HG03159 (cell line): Measurements from ENCODE around the gene LYAR.
"Not testable (repeated sequence)": the region's sequence is repeated elsewhere in the genome, so short reads cannot be mapped to it uniquely, and the experiment has no call there.

Experiments
- ATAC-seq: cut with Tn5 transposase; IDR thresholded peaks from one replicate; pipeline ENCODE4 v1.9.1; 2021; ENCODE audit warnings: mild to moderate bottlenecking, moderate library complexity; ENCODE audit not compliant: unreplicated experiment

The LYAR gene

GRCh38 chr4:4267981-4268380 lies 22.0 kb downstream of the LYAR start:
- no peak for ATAC-seq

- ATAC-seq = no peak
Observed at GRCh38 chr4:4260185-4260751, 29.7 kb downstream of the LYAR start.

GRCh38 chr4:4259484-4260100 lies 30.4 kb downstream of the LYAR start:
- ATAC-seq = no peak

DNA sequence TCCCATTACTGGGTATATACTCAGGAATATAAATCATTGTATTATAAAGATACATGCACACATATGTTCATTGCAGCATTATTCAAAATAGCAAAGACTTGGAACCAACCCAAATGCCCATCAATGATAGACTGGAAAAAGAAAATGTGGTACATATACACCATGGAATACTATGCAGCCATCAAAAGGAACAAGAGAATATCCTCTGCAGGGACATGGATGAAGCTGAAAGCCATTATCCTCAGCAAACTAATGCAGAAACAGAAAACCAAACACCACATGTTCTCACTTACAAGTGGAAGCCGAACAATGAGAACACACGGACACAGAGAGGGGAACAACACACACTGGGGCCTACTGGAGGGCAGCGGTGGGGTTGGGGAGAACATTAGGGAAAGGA lies 32.2 kb downstream of the LYAR start:
- not testable (repeated sequence) for ATAC-seq

- ATAC-seq = no peak
Observed at GRCh38 chr4:4256799-4257198, 33.2 kb downstream of the LYAR start.

DNA sequence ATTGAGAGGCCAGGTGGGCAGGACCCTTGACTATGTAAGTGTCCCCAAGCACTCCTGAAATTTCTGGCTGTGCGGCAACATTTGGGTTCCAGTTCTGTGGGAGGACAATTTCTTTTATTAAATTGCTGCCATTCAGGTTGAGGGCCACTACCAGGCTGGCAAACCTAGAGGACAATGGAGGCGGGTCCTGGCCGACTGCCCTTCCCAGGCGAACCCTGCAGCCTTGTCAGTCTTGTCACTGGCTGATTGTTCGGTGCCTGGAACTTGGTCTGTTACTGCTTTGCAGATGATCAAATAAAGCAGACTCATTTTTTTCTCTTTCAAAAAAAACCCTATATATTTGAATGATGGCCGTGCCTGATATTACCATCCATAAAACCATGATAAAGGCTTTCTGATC lies 35.3 kb downstream of the LYAR start:
- no peak for ATAC-seq

DNA sequence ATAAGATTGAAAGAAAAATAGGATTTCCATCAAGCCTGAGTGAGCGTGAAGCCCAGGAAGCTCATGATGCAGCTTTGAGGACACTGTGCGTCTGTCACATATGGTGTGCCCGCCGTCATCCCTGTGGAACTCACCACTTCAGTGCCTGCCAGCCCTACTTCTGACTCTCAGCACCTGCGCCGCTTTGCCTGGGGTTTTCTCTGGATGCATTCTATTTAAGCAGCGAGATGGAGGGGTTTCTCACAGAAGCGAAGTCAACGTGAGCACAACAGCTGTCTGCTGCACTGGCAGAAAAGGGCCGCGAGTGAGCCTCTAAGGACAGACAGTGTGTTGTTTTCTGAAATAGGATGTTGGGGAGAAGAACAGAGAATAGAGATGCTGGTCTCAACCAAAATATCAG lies 35.8 kb downstream of the LYAR start:
- no peak for ATAC-seq

- ATAC-seq = no peak
Observed at GRCh38 chr4:4249866-4250265, 40.1 kb downstream of the LYAR start.

DNA sequence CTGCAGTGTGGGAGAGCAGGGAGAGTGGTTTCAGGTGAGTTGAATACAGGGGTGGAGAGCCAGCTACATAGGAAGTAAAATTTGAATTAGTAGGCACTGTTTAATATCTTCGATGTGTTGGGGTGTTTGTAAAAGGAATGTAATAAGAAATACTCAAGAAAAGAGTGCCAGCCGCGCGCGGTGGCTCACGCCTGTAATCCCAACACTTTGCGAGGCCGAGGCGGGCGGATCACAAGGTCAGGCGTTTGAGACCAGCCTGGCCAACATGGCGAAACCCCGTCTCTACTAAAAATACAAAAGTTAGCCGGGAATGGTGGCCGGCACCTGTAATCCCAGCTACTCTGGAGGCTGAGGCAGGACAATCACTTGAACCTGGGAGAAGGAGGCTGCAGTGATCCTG lies 40.6 kb downstream of the LYAR start:
- not testable (repeated sequence) for ATAC-seq

DNA sequence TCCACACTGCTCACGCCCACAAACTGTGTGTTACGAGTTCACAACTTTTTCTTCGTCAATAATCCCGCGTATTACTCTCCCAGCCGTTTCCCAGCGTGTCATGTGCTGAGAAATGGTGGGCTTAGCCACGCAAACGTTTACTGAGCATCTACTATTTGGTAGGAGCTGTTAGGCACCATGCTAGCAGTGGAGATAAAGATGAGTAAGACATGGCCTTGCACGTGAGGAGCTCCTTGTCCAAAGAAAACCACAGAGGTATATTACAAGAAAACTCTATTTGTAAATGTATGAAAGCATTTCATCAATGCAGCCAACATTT lies 41.1 kb downstream of the LYAR start:
- ATAC-seq = no peak

DNA sequence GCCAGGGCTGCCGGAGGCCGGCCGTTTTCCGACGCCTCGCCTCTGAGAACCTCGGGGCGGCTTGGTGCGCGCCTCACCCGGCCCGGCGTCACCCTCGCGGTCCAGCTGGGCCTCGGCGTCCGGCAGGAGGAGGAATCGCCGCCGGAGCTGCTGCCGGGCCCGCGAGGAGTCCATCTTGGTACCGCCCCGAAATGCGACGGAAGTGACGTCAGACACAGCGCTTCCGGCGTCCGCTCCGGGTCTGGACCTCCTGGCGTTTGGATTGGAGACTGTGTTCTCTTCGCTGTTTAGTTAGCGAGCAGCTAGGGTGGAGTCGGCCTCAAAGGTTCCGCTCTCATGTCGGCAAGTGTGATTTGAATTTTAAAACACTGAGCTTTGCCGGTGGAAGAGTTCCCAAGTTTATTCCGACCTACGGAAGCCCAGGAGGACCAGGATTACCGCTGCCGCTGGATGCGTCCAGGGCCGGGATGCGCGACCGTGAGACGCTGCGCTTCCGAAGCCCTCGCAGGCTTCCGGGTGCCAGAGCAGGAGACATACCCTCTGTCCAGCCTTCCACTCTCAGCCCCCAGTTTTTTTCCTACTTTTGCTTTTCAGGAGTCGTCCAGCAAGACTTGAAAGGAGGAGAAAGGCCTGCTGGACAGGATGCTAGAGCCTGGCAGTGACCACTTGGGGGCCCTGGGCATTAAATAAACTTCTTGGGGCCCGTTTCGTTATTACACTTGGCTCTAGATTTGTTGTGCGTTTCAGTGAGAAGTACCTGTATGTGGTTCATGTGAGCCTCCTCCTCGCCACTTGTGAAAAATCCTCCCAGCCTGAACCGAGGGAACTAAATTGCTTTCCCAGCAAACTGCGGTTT lies 41.7 kb downstream of the LYAR start, which contains the start of gene TMEM128:
TSS of gene TMEM128 (minus strand) at position 195 of the 856 bp plus-strand sequence. CDS start at position 174, 21 bp downstream.
- peak; percentile 97 for ATAC-seq

- peak; percentile 10 for ATAC-seq
Observed at GRCh38 chr4:4247696-4248028, 42.3 kb downstream of the LYAR start.

GRCh38 chr4:4245172-4245571 lies 44.8 kb downstream of the LYAR start:
- ATAC-seq = no peak

DNA sequence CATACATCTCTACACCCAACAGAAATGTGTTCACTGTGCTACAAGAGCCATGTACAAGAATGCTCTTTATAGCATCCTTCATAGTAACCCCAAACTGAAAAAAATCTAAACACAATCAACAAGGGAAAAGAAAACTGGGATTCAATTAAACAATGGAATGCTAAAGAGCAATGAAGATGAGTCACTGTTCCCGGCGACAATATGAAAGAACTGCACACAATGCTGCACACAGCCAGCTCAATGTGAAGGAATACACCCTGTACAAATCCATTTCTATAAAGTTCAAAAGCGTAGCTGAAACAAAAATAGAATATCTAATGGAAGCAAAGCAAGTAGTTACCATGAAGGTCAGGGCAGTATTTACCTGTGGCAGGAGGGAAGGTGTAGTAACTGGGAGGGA lies 50.4 kb downstream of the LYAR start:
- ATAC-seq = not testable (repeated sequence)

- ATAC-seq = no peak
Observed at GRCh38 chr4:4233610-4234009, 56.3 kb downstream of the LYAR start.

- no peak for ATAC-seq
Observed at GRCh38 chr4:4228356-4228668, 61.6 kb downstream of the LYAR start.

DNA sequence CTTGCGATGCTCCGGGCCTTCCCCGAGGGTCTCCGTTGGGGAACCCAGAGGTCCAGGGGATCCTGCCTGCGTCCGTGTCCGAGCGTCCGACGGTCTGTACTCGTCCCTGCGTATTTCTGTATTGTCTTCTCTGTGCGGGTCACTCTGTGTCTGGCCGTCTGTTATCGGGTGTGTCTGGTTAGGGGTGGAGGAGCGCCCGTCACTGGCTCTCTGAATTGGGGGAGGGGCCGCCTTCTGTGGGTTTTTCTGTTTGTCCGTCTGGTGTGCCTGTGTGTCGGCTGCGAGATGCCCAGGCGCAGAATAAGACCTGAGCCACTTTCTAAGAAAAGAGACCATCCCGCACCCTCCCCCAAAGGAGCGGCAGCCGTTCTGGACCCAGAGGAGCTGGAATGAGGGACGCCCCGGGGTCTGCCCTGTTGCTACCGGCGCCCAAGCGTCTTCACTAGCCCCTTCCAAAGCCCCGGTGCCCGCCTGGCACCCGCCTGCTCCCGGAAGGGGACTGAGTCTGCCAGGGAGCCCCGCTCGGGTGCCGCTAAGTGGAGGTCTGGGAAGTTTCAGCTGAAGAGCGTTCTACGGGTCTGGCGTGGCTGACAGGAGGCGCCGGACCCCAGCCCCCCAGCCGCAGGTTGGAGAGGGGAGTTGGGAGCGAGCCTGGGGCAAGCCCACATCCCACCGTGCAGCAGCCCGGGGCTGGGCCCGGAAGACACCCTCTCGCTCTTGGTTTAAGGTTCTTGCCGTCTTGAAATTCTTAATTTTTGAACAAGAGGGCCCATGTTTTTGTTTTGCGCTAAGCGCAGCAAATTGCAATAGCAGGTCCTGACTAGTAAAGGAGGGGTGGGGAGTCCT lies 62.2 kb downstream of the LYAR start:
- no peak for ATAC-seq

- no peak for ATAC-seq
Observed at GRCh38 chr4:4226606-4227438, 63.1 kb downstream of the LYAR start, which contains the start of gene OTOP1. Gene OTOP1, minus strand, starts transcription at chr4:4226929. Its CDS starts 65 bp downstream, at chr4:4226864.

DNA sequence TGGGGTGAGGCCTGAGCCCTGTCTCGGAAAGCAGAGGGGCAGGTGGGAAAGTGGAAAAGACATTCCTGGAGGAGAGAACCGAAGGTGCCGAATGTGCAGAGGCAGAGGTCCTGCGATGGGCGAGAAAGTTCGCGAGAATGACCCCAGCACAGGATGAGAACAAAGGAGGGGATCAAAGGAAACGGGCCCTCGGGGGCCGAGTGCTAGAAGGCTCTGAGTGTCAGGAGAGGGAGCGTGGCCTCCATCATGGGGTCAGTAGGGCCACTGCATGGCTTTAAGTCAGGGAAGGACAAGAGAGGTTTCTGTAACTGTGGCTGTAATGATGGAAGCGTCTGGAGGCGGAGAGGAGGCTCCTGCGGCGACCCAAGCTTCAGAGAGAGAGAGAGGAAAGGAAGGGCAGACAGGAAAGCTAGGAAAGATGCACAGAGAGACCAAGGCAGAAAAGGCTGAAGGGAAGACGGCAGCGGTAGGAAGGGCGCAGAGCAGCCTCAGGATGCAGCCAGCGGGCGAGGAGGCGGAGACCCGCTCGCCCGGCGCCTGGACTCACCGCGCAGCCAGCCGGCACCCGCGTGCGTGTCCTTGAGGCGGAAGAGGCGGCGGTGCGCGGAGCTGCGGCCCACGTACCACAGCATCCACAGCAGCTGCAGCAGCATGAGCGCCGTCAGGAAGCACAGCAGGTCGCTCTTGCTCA lies 63.9 kb downstream of the LYAR start:
- ATAC-seq = no peak
